K562 (cell line): ENCODE results near the gene CLCN4. TPM values are rescaled to one million over a fixed set of nuclear protein-coding genes. Genes with fewer than 3 reads are reported as not detected.

Source experiments
- ATAC-seq: fragments of 200-7000 bp; cut with Tn5 transposase; 3 replicates; pipeline ENCODE4 v1.9.1; 2020; ENCODE audit warnings: moderate library complexity
- BruUV-seq: library from RNA; stranded (reverse); fragments of 400-500 nt; replicated peaks from 2 replicates; lab custom pipeline; 2021; lab: Mats Ljungman, UMichigan
- CTCF ChIA-PET: fragments of 300-600 bp; formaldehyde crosslinking; extraction: SDS; loops from one replicate; lab custom pipeline; 2021; ENCODE audit warnings: low intra/inter-chr PET ratio; lab: Yijun Ruan, JAX
- POLR2A ChIA-PET: fragments of 300-600, 350-650 bp; sonication (Branson Sonifier 250); formaldehyde crosslinking; extraction: SDS; loops from one replicate; lab custom pipeline; 2021; ENCODE audit warnings: antibody characterized with exemption, inconsistent platforms; lab: Yijun Ruan, JAX
- DNase-seq, 4 experiments: peaks; one replicate each; pipeline versions ENCODE4 v3.0.0 to v3.0.0-alpha.2; 2011 to 2018; ENCODE audit warnings: low spot score in 3 of 4, mixed read lengths in 3 of 4; ENCODE audit errors: extremely low read depth in 1 of 4
- FAIRE-seq: peaks from 2 replicates; lab custom pipeline; 2011; peaks lifted over from hg19 to GRCh38; lab: Jason Lieb, UNC
- H2AFZ ChIP-seq: 2 replicates; pipeline ENCODE4 v1.6.0; 2011; ENCODE audit warnings: low read depth, low read length, control low read depth, inconsistent platforms
- H3K27ac ChIP-seq: fragments of 200-600 bp; 3 replicates; pipeline ENCODE4 v1.8.0; 2011; ENCODE audit warnings: low read depth, mild to moderate bottlenecking, control low read depth, inconsistent platforms, low read length, moderate library complexity, mixed read lengths; ENCODE audit errors: extremely low read depth
- H3K27me3 ChIP-seq, 2 experiments: fragments of 300-600 bp in 1 of 2; 2 replicates in 1 of 2; 3 replicates in 1 of 2; pipeline versions ENCODE4 v1.6.0 to v1.8.0; 2011; ENCODE audit warnings: inconsistent platforms in 2 of 2, low read length in 2 of 2, mild to moderate bottlenecking in 1 of 2, mixed read lengths in 1 of 2, moderate library complexity in 1 of 2; ENCODE audit not compliant: control insufficient read depth in 2 of 2, insufficient read depth in 2 of 2
- H3K36me3 ChIP-seq: fragments of 300-600 bp; 3 replicates; pipeline ENCODE4 v1.8.0; 2011; ENCODE audit warnings: mild to moderate bottlenecking, low read length, inconsistent platforms; ENCODE audit not compliant: control insufficient read depth, insufficient read depth
- H3K4me1 ChIP-seq, 2 experiments: fragments of 200-600 bp in 1 of 2; replicated peaks in 1 of 2; 2 replicates in 1 of 2; 3 replicates in 1 of 2; pipeline versions ENCODE4 v1.5.1 to v1.8.0; 2011; ENCODE audit warnings: inconsistent platforms in 2 of 2, low read length in 2 of 2, mild to moderate bottlenecking in 1 of 2, mixed read lengths in 1 of 2, moderate library complexity in 1 of 2; ENCODE audit not compliant: control insufficient read depth in 2 of 2, insufficient read depth in 2 of 2
- H3K4me2 ChIP-seq: 2 replicates; pipeline ENCODE4 v1.6.1; 2011; ENCODE audit warnings: low read length, control low read depth, inconsistent platforms, mixed read lengths; ENCODE audit not compliant: insufficient read depth
- H3K4me3 ChIP-seq: fragments of 200-600 bp; sonication (generic), shearing (Covaris generic); 2 replicates; pipeline ENCODE4 v1.5.1; 2016; ENCODE audit warnings: control low read depth, inconsistent platforms
- H3K79me2 ChIP-seq: fragments of 200-600 bp; 3 replicates; pipeline ENCODE4 v1.8.0; 2011; ENCODE audit warnings: low read length, inconsistent platforms; ENCODE audit not compliant: control insufficient read depth, insufficient read depth
- H3K9ac ChIP-seq, 2 experiments: 2 replicates each; pipeline versions ENCODE4 v1.6.0 to v1.6.1; 2011; ENCODE audit warnings: low read depth in 2 of 2, low read length in 2 of 2, control low read depth in 1 of 2, inconsistent platforms in 1 of 2, mild to moderate bottlenecking in 1 of 2, mixed read lengths in 1 of 2; ENCODE audit not compliant: insufficient read depth in 1 of 2
- H3K9me1 ChIP-seq: one replicate; pipeline ENCODE4 v1.6.0; 2011; ENCODE audit warnings: inconsistent platforms, mild to moderate bottlenecking, low read length, moderate library complexity; ENCODE audit not compliant: control insufficient read depth, insufficient read depth
- H3K9me3 ChIP-seq: replicated peaks from 2 replicates; pipeline ENCODE4 v1.5.1; 2011; ENCODE audit warnings: low read depth, low read length, inconsistent platforms; ENCODE audit not compliant: control insufficient read depth, insufficient read depth
- H4K20me1 ChIP-seq: replicated peaks from 2 replicates; pipeline ENCODE4 v1.6.1; 2011; ENCODE audit warnings: low read length, inconsistent platforms, mixed read lengths; ENCODE audit not compliant: control insufficient read depth, insufficient read depth
- CBFA2T2 ChIP-seq: fragments of 450-650 bp; conservative IDR thresholded peaks from 2 replicates; pipeline ENCODE4 v1.6.1; 2017; ENCODE audit warnings: mild to moderate bottlenecking
- CHD4 ChIP-seq: fragments of 200-600 bp; sonication (generic); IDR thresholded peaks from 3 replicates; pipeline ENCODE4 v1.6.1; 2012; ENCODE audit warnings: low read depth, mild to moderate bottlenecking, mixed read lengths, low read length, inconsistent platforms; ENCODE audit not compliant: insufficient read depth, insufficient replicate concordance, poor library complexity, severe bottlenecking
- FOXP1 ChIP-seq: sonication (generic); formaldehyde crosslinking; IDR thresholded peaks from 2 replicates; pipeline ENCODE4 v1.8.0; 2022; ENCODE audit warnings: mild to moderate bottlenecking, missing genetic modification reagents
- MBD2 ChIP-seq: sonication (generic); IDR thresholded peaks from 2 replicates; pipeline ENCODE4 v1.6.1; 2016; ENCODE audit warnings: low read depth, borderline replicate concordance
- NR3C1 ChIP-seq: sonication (generic); formaldehyde crosslinking; IDR thresholded peaks from 2 replicates; pipeline ENCODE4 v1.8.1; 2022; ENCODE audit warnings: missing genetic modification reagents
- RHOXF2B ChIP-seq: fragments of 250-450 bp; sonication (Bioruptor Pico); conservative IDR thresholded peaks from 2 replicates; pipeline ENCODE4 v1.5.1; 2021
- TRIM24 ChIP-seq, 2 experiments: fragments of 450-650 bp; IDR thresholded peaks; 2 replicates each; pipeline ENCODE4 v1.6.1; 2016
- ZNF347 ChIP-seq: fragments of 450-650 bp; formaldehyde crosslinking; IDR thresholded peaks from 2 replicates; pipeline ENCODE4 v1.4.0; 2020; ENCODE audit warnings: low read depth, mild to moderate bottlenecking, moderate library complexity
- WGBS: fragments of 100-300 bp; shearing (Covaris generic); methylation state at CpG from one replicate; pipeline ENCODE4 v1.1.6; 2016; ENCODE audit warnings: low coverage, mixed read lengths; ENCODE audit not compliant: insufficient coverage; ENCODE audit errors: missing lambda C conversion rate; 5-methylcytosine and 5-hydroxymethylcytosine counted together
- in situ Hi-C: fragments of 300-500 bp; cut with MboI; formaldehyde crosslinking; loops from 4 replicates; pipeline ENCODE4 v1.15.0; 2018; ENCODE audit warnings: inconsistent platforms, mixed read lengths
- intact Hi-C: fragments of 100-400 bp; cut with micrococcal nuclease; formaldehyde crosslinking; loops from 2 replicates; pipeline ENCODE4 v1.14.2; 2022
- polyA plus RNA-seq, 8 experiments: library from polyadenylated mRNA; depleted of rRNA in 4 of 8; stranded (reverse) in 5 of 8; unstranded in 3 of 8; fragments of >200 nt; fragmentation: Nextera tagmentation in 2 of 8; fragmentation: Illumina TruSeq in 1 of 8; extraction: Ambion mirVana in 2 of 8; extraction: Trizol in 1 of 8; gene quantifications; 2 replicates each; pipeline versions ENCODE4 v1.2.1 to v1.2.3, GENCODE V29; 2011 to 2014; ENCODE audit warnings: inconsistent platforms in 1 of 8, missing spikeins in 1 of 8
- total RNA-seq, 7 experiments: library from RNA; depleted of rRNA in 6 of 7; stranded (reverse); fragments of >200 nt in 6 of 7; fragmentation: Illumina TruSeq in 2 of 7; extraction: Trizol in 2 of 7; gene quantifications; 2 replicates each; pipeline versions ENCODE4 v1.2.1 to v1.2.3, GENCODE V29; 2011 to 2021; ENCODE audit warnings: low replicate concordance in 1 of 7
- TF ChIP-seq, protein P1 (sequence below): sonication (generic); formaldehyde crosslinking; IDR thresholded peaks from 2 replicates; pipeline ENCODE4 v1.4.0; 2020; ENCODE audit warnings: mild to moderate bottlenecking, missing genetic modification reagents

Gene CLCN4
- total and polyA plus RNA-seq, 9 of the 15 experiments (the other 6 are each of a cell fraction or from before 2014, with no cell fraction given), result 0.03 to 0.24 (median 0.10) TPM; not detected in 1

DNA sequence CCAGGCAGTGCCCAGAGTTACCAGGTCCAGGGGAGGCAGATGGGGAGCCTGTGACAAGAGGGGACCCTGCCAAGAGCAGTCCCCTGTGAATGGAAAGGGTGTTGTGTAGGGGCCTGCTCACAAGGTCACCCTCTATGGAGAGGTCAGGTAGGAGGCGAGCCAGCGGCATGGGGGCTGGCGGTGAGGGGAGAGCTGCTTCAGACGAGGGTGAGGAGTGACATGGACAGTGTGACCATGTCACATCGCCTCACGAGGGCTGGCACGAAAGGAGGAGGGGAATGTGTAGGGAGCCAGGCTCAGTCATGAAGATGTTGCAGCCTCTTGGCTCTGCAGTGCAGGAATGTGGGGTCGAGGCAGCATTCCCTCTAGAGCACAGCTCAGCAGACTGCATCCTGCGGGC is 29.6 kb downstream of the CLCN4 start:
- in situ Hi-C loops (loop anchor here (10.0 to 25.0 kb wide), 3 partner anchors 428 to 1576 kb away; partner anchors contain the start of gene MSL3), intact Hi-C loops (no loop called here)
- Histone ChIP-seq H3K79me2 (no peaks in the 10 kb centered on the region), H3K9me1 (no peaks in the 10 kb centered on the region), H4K20me1 (no peaks in the 10 kb centered on the region), H3K9me3 (no peaks in the 10 kb centered on the region), H2AFZ (no peak overlapping the region), H3K36me3 (no peaks in the 10 kb centered on the region), H3K9ac (no peak overlapping the region), H3K4me1 (no peaks in the 10 kb centered on the region; a peak in 2 of 5 replicates), H3K4me3 (no peak overlapping the region), H3K27ac (no peak overlapping the region), H3K27me3 (no peaks in the 10 kb centered on the region; a peak in 1 of 5 replicates), H3K4me2 (no peak overlapping the region)
- ChIA-PET POLR2A (no interaction called here), CTCF (no interaction called here)
- FAIRE-seq, result no peak
- no peak for ATAC-seq
- BruUV-seq, result no TSS peak
- no peak for DNase-seq
- TF ChIP-seq, protein P1, sequence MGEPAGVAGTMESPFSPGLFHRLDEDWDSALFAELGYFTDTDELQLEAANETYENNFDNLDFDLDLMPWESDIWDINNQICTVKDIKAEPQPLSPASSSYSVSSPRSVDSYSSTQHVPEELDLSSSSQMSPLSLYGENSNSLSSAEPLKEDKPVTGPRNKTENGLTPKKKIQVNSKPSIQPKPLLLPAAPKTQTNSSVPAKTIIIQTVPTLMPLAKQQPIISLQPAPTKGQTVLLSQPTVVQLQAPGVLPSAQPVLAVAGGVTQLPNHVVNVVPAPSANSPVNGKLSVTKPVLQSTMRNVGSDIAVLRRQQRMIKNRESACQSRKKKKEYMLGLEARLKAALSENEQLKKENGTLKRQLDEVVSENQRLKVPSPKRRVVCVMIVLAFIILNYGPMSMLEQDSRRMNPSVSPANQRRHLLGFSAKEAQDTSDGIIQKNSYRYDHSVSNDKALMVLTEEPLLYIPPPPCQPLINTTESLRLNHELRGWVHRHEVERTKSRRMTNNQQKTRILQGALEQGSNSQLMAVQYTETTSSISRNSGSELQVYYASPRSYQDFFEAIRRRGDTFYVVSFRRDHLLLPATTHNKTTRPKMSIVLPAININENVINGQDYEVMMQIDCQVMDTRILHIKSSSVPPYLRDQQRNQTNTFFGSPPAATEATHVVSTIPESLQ (CRISPR knock-in tag), result no peak
- TF ChIP-seq NR3C1 (CRISPR knock-in tag) (no peak), RHOXF2B (CRISPR knock-in tag) (no peak), ZNF347 (CRISPR knock-in tag) (no peak), TRIM24 (IDR thresholded peaks at IDR 0.05) (no peak), CHD4 (no peak), FOXP1 (no peak), MBD2 (no peak), CBFA2T2 (no peak)
- WGBS, result 41% methylated on average over 9 of the region's 9 CpGs
